Upper lobe of right lung (tissue), 1 donor: ENCODE data around the gene KRTAP1-1. TPM values are rescaled to one million over a fixed set of nuclear protein-coding genes. Genes with fewer than 3 reads are reported as not detected.
"Not testable (repeated sequence)": the region's sequence is repeated elsewhere in the genome, so short reads cannot be mapped to it uniquely, and the experiment has no call there.

Source experiments
- ATAC-seq: fragments of 200-7000 bp; cut with Tn5 transposase; one replicate; pipeline ENCODE4 v1.9.1; 2020; ENCODE audit warnings: mild to moderate bottlenecking, moderate library complexity
- DNase-seq: peaks from one replicate; pipeline ENCODE4 v3.0.0-alpha.2; 2020
- H3K27ac ChIP-seq: fragments of 200-600 bp; one replicate; pipeline ENCODE4 v1.8.0; 2022
- H3K27me3 ChIP-seq: fragments of 200-600 bp; one replicate; pipeline ENCODE4 v1.8.0; 2022; ENCODE audit warnings: mild to moderate bottlenecking
- H3K36me3 ChIP-seq: fragments of 200-600 bp; one replicate; pipeline ENCODE4 v1.8.0; 2022
- H3K4me1 ChIP-seq: fragments of 200-600 bp; one replicate; pipeline ENCODE4 v1.8.0; 2022
- H3K4me3 ChIP-seq: fragments of 200-600 bp; one replicate; pipeline ENCODE4 v1.8.0; 2022; ENCODE audit warnings: mild to moderate bottlenecking
- H3K9me3 ChIP-seq: fragments of 200-600 bp; one replicate; pipeline ENCODE4 v1.8.0; 2022
- intact Hi-C: fragments of 100-400 bp; cut with DNase I; formaldehyde crosslinking; loops from one replicate; pipeline ENCODE4 v1.11.0; 2022
- total RNA-seq: library from RNA; stranded (reverse); fragmentation: NEBNext Ultra II Directional; extraction: Animal tissue kit (Norgen Biotek cat#: 25700); gene quantifications from one replicate; pipeline ENCODE4 v1.2.1, GENCODE V29; 2021
- TF ChIP-seq, protein P1 (sequence below): fragments of 200-600 bp; IDR thresholded peaks from one replicate; pipeline ENCODE4 v1.8.0; 2022; ENCODE audit warnings: antibody characterized with exemption
- donor health status: DM: no; HTN: yes; CAD: no; lungs with severe emphysema.

The KRTAP1-1 gene
- total RNA-seq, 1 donor from 2014 or later, result not detected

DNA sequence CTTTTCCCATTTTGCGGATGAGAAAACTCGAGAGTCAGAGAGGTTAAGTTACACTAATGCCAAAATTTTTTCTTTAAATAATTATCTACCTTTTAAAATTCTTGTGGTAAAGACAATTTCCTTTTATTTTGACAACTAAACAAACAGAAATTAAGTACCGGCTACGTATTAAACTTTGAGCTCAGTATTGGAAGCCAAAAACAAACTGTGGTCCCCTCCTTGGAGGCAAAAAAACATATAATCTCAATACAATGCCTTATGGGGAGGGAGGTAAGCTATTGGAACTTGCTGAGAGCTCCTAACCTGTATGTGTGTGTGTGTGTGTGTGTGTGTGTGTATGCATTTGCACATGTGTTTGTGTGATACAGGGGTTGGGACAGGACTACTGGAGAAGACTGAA lies 22.2 kb upstream of the KRTAP1-1 start:
- ATAC-seq (no peak), DNase-seq (no peak)
- H3K36me3 ChIP-seq, result no peaks in the 10 kb centered on the region
- no peak overlapping the region for H3K4me3 ChIP-seq
- no peak overlapping the region for H3K27ac ChIP-seq
- intact Hi-C loops, result no loop called here
- H3K4me1 ChIP-seq, result no peaks in the 10 kb centered on the region
- TF ChIP-seq, protein P1, sequence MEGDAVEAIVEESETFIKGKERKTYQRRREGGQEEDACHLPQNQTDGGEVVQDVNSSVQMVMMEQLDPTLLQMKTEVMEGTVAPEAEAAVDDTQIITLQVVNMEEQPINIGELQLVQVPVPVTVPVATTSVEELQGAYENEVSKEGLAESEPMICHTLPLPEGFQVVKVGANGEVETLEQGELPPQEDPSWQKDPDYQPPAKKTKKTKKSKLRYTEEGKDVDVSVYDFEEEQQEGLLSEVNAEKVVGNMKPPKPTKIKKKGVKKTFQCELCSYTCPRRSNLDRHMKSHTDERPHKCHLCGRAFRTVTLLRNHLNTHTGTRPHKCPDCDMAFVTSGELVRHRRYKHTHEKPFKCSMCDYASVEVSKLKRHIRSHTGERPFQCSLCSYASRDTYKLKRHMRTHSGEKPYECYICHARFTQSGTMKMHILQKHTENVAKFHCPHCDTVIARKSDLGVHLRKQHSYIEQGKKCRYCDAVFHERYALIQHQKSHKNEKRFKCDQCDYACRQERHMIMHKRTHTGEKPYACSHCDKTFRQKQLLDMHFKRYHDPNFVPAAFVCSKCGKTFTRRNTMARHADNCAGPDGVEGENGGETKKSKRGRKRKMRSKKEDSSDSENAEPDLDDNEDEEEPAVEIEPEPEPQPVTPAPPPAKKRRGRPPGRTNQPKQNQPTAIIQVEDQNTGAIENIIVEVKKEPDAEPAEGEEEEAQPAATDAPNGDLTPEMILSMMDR, result no peak
- peaks cover 12% of the 10 kb centered on the region for H3K27me3 ChIP-seq
- H3K9me3 ChIP-seq, result no peaks in the 10 kb centered on the region

DNA sequence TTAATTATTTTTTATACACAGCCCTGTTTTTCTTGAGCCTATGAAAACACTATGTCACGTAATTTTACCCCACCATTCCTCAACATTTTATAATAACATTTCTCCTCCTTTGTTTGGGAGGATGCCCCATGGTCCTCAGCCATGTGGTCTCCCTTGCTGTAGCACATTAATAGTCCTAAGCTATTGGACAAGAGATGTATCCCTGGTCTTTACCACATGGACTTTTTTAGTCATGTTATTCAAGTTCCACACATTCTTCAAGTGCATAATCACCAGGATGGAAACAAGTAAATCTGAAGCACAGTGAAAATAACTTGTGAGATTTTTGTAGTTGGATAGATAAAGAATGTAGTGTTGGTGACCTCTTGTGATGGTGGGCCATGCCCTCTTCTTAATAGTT lies 20.7 kb upstream of the KRTAP1-1 start:
- TF ChIP-seq, protein P1, result no peak
- no peak overlapping the region for H3K27ac ChIP-seq
- peaks cover 12% of the 10 kb centered on the region for H3K27me3 ChIP-seq
- DNase-seq (no peak), ATAC-seq (no peak)
- H3K4me3 ChIP-seq, result no peak overlapping the region
- H3K36me3 ChIP-seq, result no peaks in the 10 kb centered on the region
- intact Hi-C loops, result no loop called here
- no peaks in the 10 kb centered on the region for H3K4me1 ChIP-seq
- no peaks in the 10 kb centered on the region for H3K9me3 ChIP-seq

DNA sequence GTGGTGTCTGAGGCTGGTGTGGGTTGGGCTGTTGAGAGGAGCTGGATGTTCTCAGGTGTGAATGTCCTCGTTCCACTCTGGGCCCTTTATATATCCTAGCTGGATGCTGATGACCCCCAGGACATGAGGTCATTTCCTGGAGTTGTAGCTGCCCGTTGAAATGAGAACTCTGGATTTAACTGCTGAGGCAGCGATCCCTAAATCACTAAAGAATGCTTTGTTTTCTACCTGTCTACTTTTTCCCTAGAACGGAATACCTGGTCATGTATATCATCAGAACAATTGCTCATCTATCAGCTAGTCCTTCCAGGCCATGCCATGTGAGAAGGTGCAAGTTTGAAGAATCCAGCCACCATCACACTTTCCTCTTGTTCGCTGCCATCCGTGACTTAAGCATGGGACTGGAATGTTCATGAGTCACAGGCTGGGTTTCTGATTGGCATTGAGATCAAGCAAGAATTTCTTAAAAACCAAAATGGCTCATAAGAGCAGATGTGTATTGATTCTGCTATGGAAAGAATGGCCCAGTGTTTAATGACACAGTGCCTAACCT lies 18.9 kb upstream of the KRTAP1-1 start, which contains the start of gene KRTAP2-3:
Gene KRTAP2-3, minus strand, starts transcription at position 63 of the 553 bp plus-strand sequence. CDS start 64 bp downstream, outside the sequence.
- ATAC-seq (no peak), DNase-seq (no peak)
- Histone ChIP-seq H3K4me1 (no peaks in the 10 kb centered on the region), H3K4me3 (no peak within 1 kb of the TSS), H3K36me3 (no peaks in the 10 kb centered on the region), H3K27me3 (peaks cover 12% of the 10 kb centered on the region), H3K9me3 (no peaks in the 10 kb centered on the region), H3K27ac (no peak within 1 kb of the TSS)
- TF ChIP-seq, protein P1, result no peak
- intact Hi-C loops, result no loop called here

DNA sequence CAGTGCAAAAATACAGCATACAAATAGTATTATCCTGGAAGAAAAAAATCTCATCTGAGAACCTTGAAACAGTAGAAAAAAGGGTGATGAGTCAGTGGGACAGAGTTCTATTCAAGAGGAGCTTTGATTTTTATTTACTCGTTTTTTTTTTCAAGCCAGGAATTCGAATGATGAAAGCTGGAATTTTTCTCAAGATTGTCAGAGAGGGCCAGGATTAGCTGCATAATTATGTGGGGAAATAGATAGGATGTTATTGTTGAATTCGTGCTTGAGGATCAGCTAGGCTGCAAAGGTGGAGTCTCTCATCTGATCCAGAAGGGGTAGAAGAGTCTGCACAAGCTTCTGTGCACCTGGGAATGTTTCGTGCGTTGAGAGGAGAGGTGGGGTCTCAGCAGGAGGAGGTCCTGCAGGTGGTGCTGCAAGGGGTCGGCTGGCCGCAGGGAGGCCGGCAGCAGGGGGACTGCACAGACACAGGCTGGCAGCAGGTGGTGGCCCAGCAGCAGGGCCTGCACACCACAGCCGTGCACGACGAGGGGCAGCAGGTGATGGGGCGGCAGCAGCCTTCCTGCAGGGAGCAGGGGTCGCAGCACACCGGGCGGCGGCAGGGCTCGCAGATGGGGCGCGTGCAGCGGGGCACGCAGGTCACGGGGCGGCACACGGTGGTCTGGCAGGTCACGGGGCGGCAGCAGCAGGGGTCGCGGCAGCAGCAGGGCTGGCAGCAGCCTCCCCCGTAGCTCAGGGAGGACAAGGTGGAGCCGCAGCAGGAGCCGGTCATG lies 18.2 kb upstream of the KRTAP1-1 start:
- H3K4me3 ChIP-seq, H3K27ac ChIP-seq, H3K4me1 ChIP-seq, DNase-seq, H3K36me3 ChIP-seq, H3K9me3 ChIP-seq, intact Hi-C loops: not testable (repeated sequence)
- peaks cover 12% of the 10 kb centered on the region for H3K27me3 ChIP-seq
- peak; percentile 47 for ATAC-seq

DNA sequence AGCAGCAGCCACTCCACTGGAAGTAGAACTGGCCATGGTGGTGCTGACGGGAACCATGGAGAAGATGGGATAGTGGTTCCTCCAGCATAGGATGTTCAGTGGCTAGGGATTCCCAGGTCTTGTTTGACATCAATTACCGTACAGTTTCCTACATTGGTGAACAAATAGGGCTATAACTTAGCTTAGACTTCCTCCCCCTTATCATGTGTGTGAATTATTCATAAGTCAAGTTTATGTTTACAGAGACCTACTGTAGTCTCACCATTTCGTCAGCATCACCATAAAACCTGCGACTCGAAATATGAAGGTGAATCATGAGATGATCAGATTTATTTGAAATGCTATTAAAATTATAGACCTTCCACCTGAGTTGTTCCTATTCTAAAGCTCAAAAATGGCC lies 17.5 kb upstream of the KRTAP1-1 start:
- no peak for ATAC-seq
- H3K27me3 ChIP-seq, result peaks cover 12% of the 10 kb centered on the region
- no peak for DNase-seq
- no peak overlapping the region for H3K4me3 ChIP-seq
- H3K9me3 ChIP-seq, result no peaks in the 10 kb centered on the region
- H3K36me3 ChIP-seq, result no peaks in the 10 kb centered on the region
- intact Hi-C loops, result no loop called here
- no peak overlapping the region for H3K27ac ChIP-seq
- no peaks in the 10 kb centered on the region for H3K4me1 ChIP-seq
- TF ChIP-seq, protein P1, result no peak

DNA sequence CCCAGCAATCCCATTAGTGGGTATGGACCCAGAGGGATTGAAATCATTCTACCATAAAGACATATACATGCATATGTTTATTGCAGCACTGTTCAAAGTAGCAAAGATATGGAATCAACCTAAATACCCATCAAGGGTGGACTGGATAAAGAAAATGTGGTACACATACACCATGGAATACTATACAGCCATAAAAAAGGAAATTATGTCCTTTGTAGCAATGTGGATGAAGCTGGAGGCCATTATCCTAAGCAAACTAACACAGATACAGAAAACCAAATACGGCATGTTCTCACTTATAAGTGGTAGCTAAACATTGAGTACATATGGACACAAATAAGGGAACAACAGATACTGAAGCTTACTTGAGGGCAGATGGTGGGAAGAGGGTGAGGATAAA lies 16.3 kb upstream of the KRTAP1-1 start:
- Histone ChIP-seq H3K36me3 (no peaks in the 10 kb centered on the region), H3K27me3 (peaks cover 9% of the 10 kb centered on the region), H3K9me3 (no peaks in the 10 kb centered on the region), H3K4me1 (no peaks in the 10 kb centered on the region), H3K27ac (no peak overlapping the region), H3K4me3 (no peak overlapping the region)
- intact Hi-C loops, result no loop called here
- TF ChIP-seq, protein P1, result no peak
- ATAC-seq (no peak), DNase-seq (no peak)

DNA sequence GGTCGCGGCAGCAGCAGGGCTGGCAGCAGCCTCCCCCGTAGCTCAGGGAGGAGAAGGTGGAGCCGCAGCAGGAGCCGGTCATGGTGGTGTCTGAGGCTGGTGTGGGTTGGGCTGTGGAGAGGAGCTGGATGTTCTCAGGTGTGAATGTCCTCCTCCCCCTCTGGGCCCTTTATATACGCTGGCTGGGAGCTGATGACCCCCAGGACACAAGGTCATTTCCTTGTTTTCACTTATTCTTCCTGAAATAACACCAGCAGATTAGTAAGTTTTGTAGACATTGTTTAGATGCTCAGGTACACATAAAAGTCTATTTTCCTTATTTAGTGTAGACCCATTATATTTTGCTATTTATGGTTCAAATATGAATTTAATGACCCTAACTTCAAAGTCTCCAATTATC lies 13.9 kb upstream of the KRTAP1-1 start, which contains the start of gene KRTAP2-2:
Gene KRTAP2-2, minus strand, starts transcription at position 101 of the 400 bp plus-strand sequence. Its CDS starts 19 bp downstream, at position 82.
- H3K4me3 ChIP-seq, DNase-seq, H3K27ac ChIP-seq, H3K36me3 ChIP-seq, H3K9me3 ChIP-seq, ATAC-seq, intact Hi-C loops, H3K4me1 ChIP-seq, H3K27me3 ChIP-seq: not testable (repeated sequence)

DNA sequence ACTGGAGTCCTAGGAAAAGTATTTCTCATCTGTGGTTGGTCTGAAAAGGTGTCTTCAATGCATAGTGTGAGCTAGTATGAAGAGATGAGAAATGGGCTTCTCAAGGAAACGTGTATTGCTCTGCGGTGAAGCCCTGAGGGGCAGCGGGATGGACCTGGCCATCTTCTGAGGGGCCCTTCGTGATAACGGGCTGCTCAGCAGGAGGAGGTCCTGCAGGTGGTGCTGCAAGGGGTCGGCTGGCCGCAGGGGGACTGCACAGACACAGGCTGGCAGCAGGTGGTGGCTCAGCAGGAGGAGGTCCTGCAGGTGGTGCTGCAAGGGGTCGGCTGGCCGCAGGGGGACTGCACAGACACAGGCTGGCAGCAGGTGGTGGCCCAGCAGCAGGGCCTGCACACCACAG lies 13.3 kb upstream of the KRTAP1-1 start:
- H3K9me3 ChIP-seq, H3K4me1 ChIP-seq, H3K4me3 ChIP-seq, ATAC-seq, H3K27ac ChIP-seq, H3K27me3 ChIP-seq, H3K36me3 ChIP-seq, intact Hi-C loops, DNase-seq: not testable (repeated sequence)
